Suprapubic skin (tissue), 4 donors: ENCODE results near the gene SENP2.

Source experiments
- CTCF ChIP-seq, 2 donors: fragments of 200-600 bp in 1 of 2; fragments of 450-650 bp in 1 of 2; sonication (generic) in 1 of 2; IDR thresholded peaks; one replicate each; pipeline ENCODE4 v1.5.1; 2016 to 2019; ENCODE audit warnings: antibody characterized with exemption in 2 of 2, mild to moderate bottlenecking in 1 of 2, moderate library complexity in 1 of 2
- EP300 ChIP-seq: sonication (generic); formaldehyde crosslinking; IDR thresholded peaks from one replicate; pipeline ENCODE4 v1.6.1; 2017; ENCODE audit warnings: antibody characterized with exemption
- POLR2A ChIP-seq, 2 donors: fragments of 450-650 bp; IDR thresholded peaks; one replicate each; pipeline ENCODE4 v1.6.1; 2017; ENCODE audit warnings: antibody characterized with exemption in 2 of 2, mild to moderate bottlenecking in 2 of 2, moderate library complexity in 2 of 2
- POLR2AphosphoS5 ChIP-seq, 3 donors: sonication (generic); formaldehyde crosslinking; IDR thresholded peaks; one replicate each; pipeline ENCODE4 v1.6.1; 2017; ENCODE audit warnings: antibody characterized with exemption in 3 of 3

GRCh38 chr3:185657691-185658503 lies 71.8 kb downstream of the SENP2 start:
- TF ChIP-seq CTCF (IDR thresholded peaks at IDR 0.05) (no peak), POLR2A (IDR thresholded peaks at IDR 0.05) (no peak), POLR2AphosphoS5 (IDR thresholded peaks at IDR 0.05) (no peak), EP300 (no peak)
